ENCODE data around the gene MTNR1B.

Gene MTNR1B

GRCh38 chr11:92976681-92977080, 7.2 kb downstream of the MTNR1B start:
- DNase-seq (ENCODE audit: low spot score), result no peak
- no peak for TF ChIP-seq CTCF (IDR thresholded peaks at IDR 0.05; ENCODE audit: extremely low read depth, missing control alignments)

GRCh38 chr11:92977401-92977800, 8.0 kb downstream of the MTNR1B start:
- DNase-seq (ENCODE audit: low spot score), result no peak
- no peak for TF ChIP-seq CTCF (IDR thresholded peaks at IDR 0.05; ENCODE audit: extremely low read depth, missing control alignments)

- DNase-seq (ENCODE audit: low spot score), result no peak
- no peak for TF ChIP-seq CTCF (IDR thresholded peaks at IDR 0.05; ENCODE audit: extremely low read depth, missing control alignments)
These were observed 9.0 kb downstream of the MTNR1B start for GRCh38 chr11:92978271-92979111.

GRCh38 chr11:92979176-92979575, 9.7 kb downstream of the MTNR1B start:
- TF ChIP-seq CTCF (IDR thresholded peaks at IDR 0.05; ENCODE audit: extremely low read depth, missing control alignments), result no peak
- no peak for DNase-seq (ENCODE audit: low spot score)

GRCh38 chr11:92980312-92980711, 10.9 kb downstream of the MTNR1B start:
- DNase-seq (ENCODE audit: low spot score), result no peak
- no peak for TF ChIP-seq CTCF (IDR thresholded peaks at IDR 0.05; ENCODE audit: extremely low read depth, missing control alignments)

GRCh38 chr11:92981508-92982043, 12.1 kb downstream of the MTNR1B start:
- no peak for TF ChIP-seq CTCF (IDR thresholded peaks at IDR 0.05; ENCODE audit: extremely low read depth, missing control alignments)
- no peak for DNase-seq (ENCODE audit: low spot score)

- no peak for TF ChIP-seq CTCF (IDR thresholded peaks at IDR 0.05; ENCODE audit: extremely low read depth, missing control alignments)
- no peak for DNase-seq (ENCODE audit: low spot score)
These were observed 17.1 kb downstream of the MTNR1B start for GRCh38 chr11:92986585-92986984.

Measured in GM20000 (cell line).